NB4 (cell line): ENCODE measurements around the gene CA9.

Experiments
- CTCF ChIP-seq: IDR thresholded peaks from one replicate; pipeline ENCODE4 v1.5.1; 2012; ENCODE audit warnings: low read depth, low read length
- MYC ChIP-seq: IDR thresholded peaks from 2 replicates; pipeline ENCODE4 v1.6.1; 2011; ENCODE audit warnings: low read depth, low read length
- POLR2A ChIP-seq: IDR thresholded peaks from 2 replicates; pipeline ENCODE4 v1.6.1; 2011; ENCODE audit warnings: mild to moderate bottlenecking; ENCODE audit not compliant: insufficient read length; ENCODE audit errors: extremely low read depth

GRCh38 chr9:35705372-35705771 is 31.6 kb downstream of the CA9 start:
- no peak for TF ChIP-seq CTCF
- no peak for TF ChIP-seq POLR2A
- TF ChIP-seq MYC: no peak
